KMS-11 (cell line): ENCODE results near the gene RECK.

ENCODE experiments used
- H2AFZ ChIP-seq: fragments of 200-600 bp; sonication (generic); 2 replicates; pipeline ENCODE4 v1.6.1; 2016; ENCODE audit warnings: antibody characterized with exemption, mixed run types, low read depth
- H3K27ac ChIP-seq: fragments of 200-600 bp; sonication (generic); 2 replicates; pipeline ENCODE4 v1.6.1; 2016; ENCODE audit warnings: mild to moderate bottlenecking, mixed run types
- H3K27me3 ChIP-seq: fragments of 200-600 bp; sonication (generic); 2 replicates; pipeline ENCODE4 v1.6.1; 2017; ENCODE audit warnings: mild to moderate bottlenecking, low read depth, mixed run types, moderate library complexity; ENCODE audit not compliant: insufficient read depth
- H3K36me3 ChIP-seq: fragments of 200-600 bp; sonication (generic); 2 replicates; pipeline ENCODE4 v1.6.1; 2017; ENCODE audit warnings: mild to moderate bottlenecking, mixed run types; ENCODE audit not compliant: insufficient read depth
- H3K4me1 ChIP-seq: fragments of 200-600 bp; sonication (generic); 2 replicates; pipeline ENCODE4 v1.6.1; 2016; ENCODE audit warnings: mild to moderate bottlenecking, low read depth, mixed run types; ENCODE audit not compliant: poor library complexity, severe bottlenecking
- H3K4me2 ChIP-seq: fragments of 200-600 bp; sonication (generic); 2 replicates; pipeline ENCODE4 v1.7.0; 2016; ENCODE audit warnings: mild to moderate bottlenecking, mixed run types
- H3K4me3 ChIP-seq: fragments of 200-600 bp; sonication (generic); IDR thresholded peaks from 2 replicates; pipeline ENCODE4 v1.6.1; 2017; ENCODE audit warnings: low read depth, low read length, mixed read lengths; ENCODE audit not compliant: insufficient read depth
- H3K79me2 ChIP-seq: fragments of 200-600 bp; sonication (generic); 2 replicates; pipeline ENCODE4 v1.6.1; 2016; ENCODE audit warnings: low read depth, mixed run types; ENCODE audit not compliant: insufficient read depth
- H3K9ac ChIP-seq: fragments of 200-600 bp; sonication (generic); 2 replicates; pipeline ENCODE4 v1.6.1; 2016; ENCODE audit warnings: mild to moderate bottlenecking, mixed run types
- H4K20me1 ChIP-seq: fragments of 200-600 bp; sonication (generic); 2 replicates; pipeline ENCODE4 v1.6.1; 2016; ENCODE audit warnings: mild to moderate bottlenecking, mixed run types; ENCODE audit not compliant: insufficient read depth
- CTCF ChIP-seq: fragments of 200-600 bp; sonication (generic); conservative IDR thresholded peaks from 2 replicates; pipeline ENCODE4 v1.6.1; 2017; ENCODE audit warnings: low read depth, mild to moderate bottlenecking, antibody characterized with exemption, low read length, moderate library complexity, mixed read lengths

Gene RECK

GRCh38 chr9:36023260-36024048, 13.3 kb upstream of the RECK start:
- TF ChIP-seq CTCF, result peak; percentile 93
- no peak overlapping the region for H3K9ac ChIP-seq
- no peak overlapping the region for H2AFZ ChIP-seq
- no peaks in the 10 kb centered on the region for H3K27me3 ChIP-seq
- no peak overlapping the region for H3K4me3 ChIP-seq
- H3K79me2 ChIP-seq, result no peaks in the 10 kb centered on the region
- H4K20me1 ChIP-seq, result no peaks in the 10 kb centered on the region
- no peak overlapping the region for H3K4me2 ChIP-seq
- H3K4me1 ChIP-seq, result no peaks in the 10 kb centered on the region
- no peak overlapping the region for H3K27ac ChIP-seq
- H3K36me3 ChIP-seq, result no peaks in the 10 kb centered on the region

GRCh38 chr9:36025746-36026145, 11.0 kb upstream of the RECK start:
- no peaks in the 10 kb centered on the region for H3K79me2 ChIP-seq
- no peak for TF ChIP-seq CTCF
- no peaks in the 10 kb centered on the region for H3K4me1 ChIP-seq
- H4K20me1 ChIP-seq, result no peaks in the 10 kb centered on the region
- H2AFZ ChIP-seq, result no peak overlapping the region
- no peaks in the 10 kb centered on the region for H3K27me3 ChIP-seq
- no peaks in the 10 kb centered on the region for H3K36me3 ChIP-seq
- no peak overlapping the region for H3K9ac ChIP-seq
- H3K4me2 ChIP-seq, result no peak overlapping the region
- H3K4me3 ChIP-seq, result no peak overlapping the region
- H3K27ac ChIP-seq, result no peak overlapping the region

GRCh38 chr9:36029202-36029601, 7.5 kb upstream of the RECK start:
- H3K36me3 ChIP-seq, result no peaks in the 10 kb centered on the region
- no peaks in the 10 kb centered on the region for H3K27me3 ChIP-seq
- H2AFZ ChIP-seq, result no peak overlapping the region
- H4K20me1 ChIP-seq, result no peaks in the 10 kb centered on the region
- no peak overlapping the region for H3K4me3 ChIP-seq
- H3K4me2 ChIP-seq, result no peak overlapping the region
- no peaks in the 10 kb centered on the region for H3K79me2 ChIP-seq
- H3K9ac ChIP-seq, result no peak overlapping the region
- TF ChIP-seq CTCF, result no peak
- no peak overlapping the region for H3K27ac ChIP-seq
- no peaks in the 10 kb centered on the region for H3K4me1 ChIP-seq

- Histone ChIP-seq H3K27me3 (no peaks in the 10 kb centered on the region), H4K20me1 (no peaks in the 10 kb centered on the region), H3K9ac (no peak overlapping the region), H3K4me1 (no peaks in the 10 kb centered on the region), H3K27ac (no peak overlapping the region), H3K4me3 (no peak overlapping the region), H3K36me3 (no peaks in the 10 kb centered on the region), H3K79me2 (no peaks in the 10 kb centered on the region), H2AFZ (no peak overlapping the region), H3K4me2 (no peak overlapping the region)
- TF ChIP-seq CTCF, result no peak
Measured at GRCh38 chr9:36029765-36030528, 6.8 kb upstream of the RECK start.
